Endodermal cell (in vitro differentiated cells): ENCODE results near the gene ARFIP1. TPM values are rescaled to one million over a fixed set of nuclear protein-coding genes. Genes with fewer than 3 reads are reported as not detected.

Experiments
- DNase-seq: peaks from one replicate; pipeline ENCODE4 v3.0.0-alpha.2; 2017
- H3K27ac ChIP-seq: 2 replicates; pipeline ENCODE4 v1.5.1; 2013; ENCODE audit warnings: mild to moderate bottlenecking, low read depth, low read length, moderate library complexity
- H3K27me3 ChIP-seq: 2 replicates; pipeline ENCODE4 v1.6.1; 2013; ENCODE audit warnings: mild to moderate bottlenecking, low read length, moderate library complexity; ENCODE audit not compliant: insufficient read depth, control insufficient read depth, poor library complexity, severe bottlenecking
- H3K36me3 ChIP-seq: 2 replicates; pipeline ENCODE4 v1.7.0; 2013; ENCODE audit warnings: mild to moderate bottlenecking, low read length, moderate library complexity; ENCODE audit not compliant: control insufficient read depth, insufficient read depth
- H3K4me1 ChIP-seq: one replicate; pipeline ENCODE4 v1.7.0; 2013; ENCODE audit warnings: low read length; ENCODE audit not compliant: control insufficient read depth, insufficient read depth
- H3K4me3 ChIP-seq: 2 replicates; pipeline ENCODE4 v1.5.1; 2013; ENCODE audit warnings: mild to moderate bottlenecking, low read length, moderate library complexity
- H3K9ac ChIP-seq: 2 replicates; pipeline ENCODE4 v1.6.1; 2013; ENCODE audit warnings: mild to moderate bottlenecking, low read length, moderate library complexity; ENCODE audit not compliant: poor library complexity, severe bottlenecking; ENCODE audit errors: extremely low read depth
- H3K9me3 ChIP-seq: 2 replicates; pipeline ENCODE4 v1.6.1; 2013; ENCODE audit warnings: mild to moderate bottlenecking, low read length, moderate library complexity; ENCODE audit not compliant: control insufficient read depth
- H3K27ac Mint-ChIP-seq: 2 replicates; pipeline ENCODE4 v1.8.0; 2020; ENCODE audit warnings: mixed read lengths
- H3K27me3 Mint-ChIP-seq: 2 replicates; pipeline ENCODE4 v1.8.0; 2021; ENCODE audit warnings: mild to moderate bottlenecking, mixed read lengths; ENCODE audit not compliant: insufficient read depth
- H3K36me3 Mint-ChIP-seq: 2 replicates; pipeline ENCODE4 v1.8.0; 2020; ENCODE audit warnings: low read depth, mixed read lengths
- H3K4me1 Mint-ChIP-seq: 2 replicates; pipeline ENCODE4 v1.8.0; 2020; ENCODE audit warnings: mixed read lengths
- H3K4me3 Mint-ChIP-seq: 2 replicates; pipeline ENCODE4 v1.8.0; 2020; ENCODE audit warnings: mild to moderate bottlenecking, moderate library complexity, mixed read lengths
- H3K9me3 Mint-ChIP-seq: 2 replicates; pipeline ENCODE4 v1.8.0; 2020; ENCODE audit warnings: mild to moderate bottlenecking, mixed read lengths
- WGBS, 2 experiments: methylation state at CpG; one replicate each; pipeline versions ENCODE4 v1.1.5 to v1.1.7; 2013; ENCODE audit warnings: missing lambda C conversion rate in 2 of 2, mixed read lengths in 1 of 2; ENCODE audit not compliant: insufficient coverage in 1 of 2, insufficient read length in 1 of 2; 5-methylcytosine and 5-hydroxymethylcytosine counted together
- total RNA-seq, 2 donors: library from RNA; stranded (reverse); fragmentation: NEBNext Ultra II Directional in 1 of 2; extraction: Animal tissue kit (Norgen Biotek cat#: 25700) in 1 of 2; gene quantifications; 2 replicates in 1 of 2; 3 replicates in 1 of 2; pipeline ENCODE4 v1.2.1, GENCODE V29; 2021
- TF ChIP-seq, protein P1 (sequence below): fragments of 200-600 bp; sonication (generic); conservative IDR thresholded peaks from 2 replicates; pipeline ENCODE4 v1.5.0; 2021; ENCODE audit warnings: antibody characterized with exemption, mild to moderate bottlenecking

Gene ARFIP1
- total RNA-seq, 2 donors from 2014 or later = 34.3 to 39.4 TPM

DNA sequence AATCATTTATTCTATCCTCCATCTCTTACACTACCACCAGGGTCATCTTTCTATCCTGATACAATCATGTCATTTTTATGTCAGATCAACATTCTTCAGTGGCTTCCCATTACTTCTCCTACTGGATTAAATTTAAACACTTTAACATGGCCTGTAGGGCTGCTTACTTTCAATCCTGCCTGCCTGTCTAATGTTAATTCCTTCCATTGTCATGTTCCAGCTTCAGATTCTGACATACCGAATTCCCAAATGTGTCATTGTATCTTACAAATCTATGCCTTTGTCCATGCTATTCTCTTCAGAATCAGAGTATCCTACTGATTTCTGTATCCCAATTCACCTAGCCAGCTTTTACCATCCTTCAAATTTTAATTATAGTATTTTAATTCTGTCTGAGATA, 106.4 kb downstream of the ARFIP1 start:
- peaks cover 26% of the 10 kb centered on the region for H3K36me3 ChIP-seq
- H3K4me1 ChIP-seq = no peaks in the 10 kb centered on the region
- H3K36me3 Mint-ChIP-seq = peaks cover 21% of the 10 kb centered on the region
- no peak for DNase-seq
- H3K4me3 Mint-ChIP-seq = no peak overlapping the region
- H3K27ac Mint-ChIP-seq = no peak overlapping the region
- H3K4me3 ChIP-seq = no peak overlapping the region
- H3K9ac ChIP-seq = no peak overlapping the region
- TF ChIP-seq, protein P1, sequence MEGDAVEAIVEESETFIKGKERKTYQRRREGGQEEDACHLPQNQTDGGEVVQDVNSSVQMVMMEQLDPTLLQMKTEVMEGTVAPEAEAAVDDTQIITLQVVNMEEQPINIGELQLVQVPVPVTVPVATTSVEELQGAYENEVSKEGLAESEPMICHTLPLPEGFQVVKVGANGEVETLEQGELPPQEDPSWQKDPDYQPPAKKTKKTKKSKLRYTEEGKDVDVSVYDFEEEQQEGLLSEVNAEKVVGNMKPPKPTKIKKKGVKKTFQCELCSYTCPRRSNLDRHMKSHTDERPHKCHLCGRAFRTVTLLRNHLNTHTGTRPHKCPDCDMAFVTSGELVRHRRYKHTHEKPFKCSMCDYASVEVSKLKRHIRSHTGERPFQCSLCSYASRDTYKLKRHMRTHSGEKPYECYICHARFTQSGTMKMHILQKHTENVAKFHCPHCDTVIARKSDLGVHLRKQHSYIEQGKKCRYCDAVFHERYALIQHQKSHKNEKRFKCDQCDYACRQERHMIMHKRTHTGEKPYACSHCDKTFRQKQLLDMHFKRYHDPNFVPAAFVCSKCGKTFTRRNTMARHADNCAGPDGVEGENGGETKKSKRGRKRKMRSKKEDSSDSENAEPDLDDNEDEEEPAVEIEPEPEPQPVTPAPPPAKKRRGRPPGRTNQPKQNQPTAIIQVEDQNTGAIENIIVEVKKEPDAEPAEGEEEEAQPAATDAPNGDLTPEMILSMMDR = no peak
- no peaks in the 10 kb centered on the region for H3K27me3 ChIP-seq
- 95 to 100% methylated on average over 1 of the region's 1 CpG for WGBS, 2 experiments
- H3K9me3 ChIP-seq = no peaks in the 10 kb centered on the region
- H3K9me3 Mint-ChIP-seq = no peaks in the 10 kb centered on the region
- H3K4me1 Mint-ChIP-seq = peaks cover 6% of the 10 kb centered on the region
- H3K27ac ChIP-seq = no peak overlapping the region
- no peaks in the 10 kb centered on the region for H3K27me3 Mint-ChIP-seq

DNA sequence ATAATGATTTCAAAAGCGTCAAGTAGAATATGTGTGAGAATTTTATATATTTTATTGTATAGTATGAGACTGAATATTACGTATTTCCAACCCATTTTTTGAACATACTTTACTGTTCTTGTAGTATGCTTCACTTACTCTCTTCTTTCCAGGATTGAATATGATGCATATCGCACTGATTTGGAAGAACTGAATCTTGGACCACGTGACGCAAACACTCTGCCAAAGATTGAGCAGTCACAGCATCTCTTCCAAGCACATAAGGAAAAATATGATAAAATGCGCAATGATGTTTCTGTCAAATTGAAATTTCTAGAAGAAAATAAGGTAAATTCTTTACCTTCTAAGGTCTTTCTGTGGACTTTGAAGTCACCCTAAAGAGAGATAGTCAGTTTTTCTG, 108.2 kb downstream of the ARFIP1 start:
- Histone ChIP-seq H3K4me3 (no peak overlapping the region), H3K9me3 (no peaks in the 10 kb centered on the region), H3K4me1 (no peaks in the 10 kb centered on the region), H3K27me3 (no peaks in the 10 kb centered on the region), H3K27ac (no peak overlapping the region), H3K9ac (no peak overlapping the region), H3K36me3 (peaks cover 36% of the 10 kb centered on the region)
- H3K4me3 Mint-ChIP-seq = no peak overlapping the region
- no peaks in the 10 kb centered on the region for H3K9me3 Mint-ChIP-seq
- 83 to 99% methylated on average over 2 to 6 of the region's 6 CpGs for WGBS, 2 experiments
- H3K27me3 Mint-ChIP-seq = no peaks in the 10 kb centered on the region
- DNase-seq = no peak
- H3K4me1 Mint-ChIP-seq = peaks cover 6% of the 10 kb centered on the region
- no peak overlapping the region for H3K27ac Mint-ChIP-seq
- peaks cover 32% of the 10 kb centered on the region for H3K36me3 Mint-ChIP-seq
- TF ChIP-seq, protein P1 = no peak

DNA sequence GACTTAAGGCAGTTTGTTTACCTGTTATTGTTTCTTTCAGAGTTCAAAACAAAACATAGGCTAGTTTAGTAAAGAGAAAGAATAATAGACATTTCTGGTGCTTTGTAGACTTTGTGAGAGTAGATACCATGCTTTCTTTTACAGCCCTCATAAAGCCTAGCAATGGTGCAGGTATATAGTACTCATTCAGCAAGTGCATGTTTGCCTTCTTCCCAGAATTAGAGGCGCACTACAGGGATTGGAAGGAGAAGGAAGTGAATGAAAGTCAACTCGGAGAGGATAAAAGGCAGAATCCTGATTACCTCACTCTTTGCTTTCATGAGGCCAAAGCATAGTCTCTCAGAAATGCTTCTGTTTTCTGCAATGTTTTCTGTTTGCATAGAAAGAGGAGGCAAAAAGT, 113.2 kb downstream of the ARFIP1 start:
- Histone ChIP-seq H3K9ac (no peak overlapping the region), H3K27ac (no peak overlapping the region), H3K9me3 (no peaks in the 10 kb centered on the region), H3K4me3 (no peak overlapping the region), H3K27me3 (no peaks in the 10 kb centered on the region), H3K36me3 (peaks cover 48% of the 10 kb centered on the region), H3K4me1 (no peaks in the 10 kb centered on the region)
- H3K9me3 Mint-ChIP-seq = no peaks in the 10 kb centered on the region
- H3K4me3 Mint-ChIP-seq = no peak overlapping the region
- DNase-seq = no peak
- 76% methylated on average over 2 of the region's 2 CpGs; no CpG with 5 or more reads in 1 of the 2 experiments for WGBS, 2 experiments
- TF ChIP-seq, protein P1 = no peak
- H3K27ac Mint-ChIP-seq = no peak overlapping the region
- peaks cover 44% of the 10 kb centered on the region for H3K36me3 Mint-ChIP-seq
- H3K4me1 Mint-ChIP-seq = peaks cover 6% of the 10 kb centered on the region
- H3K27me3 Mint-ChIP-seq = no peaks in the 10 kb centered on the region
